CD4-positive, alpha-beta memory T cell (primary cell): Measurements from ENCODE around the gene RERE. TPM values are rescaled to one million over a fixed set of nuclear protein-coding genes. Genes with fewer than 3 reads are reported as not detected.

Experiments used
- microRNA-seq: library from miRNA; unstranded; fragments of <30 nt; microRNA quantifications from one replicate; pipeline ENCODE4 v1.2.0, GENCODE V29; 2021; ENCODE audit warnings: borderline replicate concordance, borderline number of aligned reads, borderline microRNAs expressed, mixed read lengths
- polyA plus RNA-seq, 2 donors: library from polyadenylated mRNA; unstranded; fragments of 300-500 nt; fragmentation: Illumina TruSeq; gene quantifications; one replicate each; pipeline ENCODE4 v1.2.3, GENCODE V29; 2021
- total RNA-seq, 2 experiments: library from RNA; stranded (reverse); gene quantifications; one replicate each; pipeline ENCODE4 v1.2.3, GENCODE V29; 2021

The RERE gene
- total and polyA plus RNA-seq, 4 experiments from 2014 or later = 0.38 to 117 (median 60.3) TPM

Small RNA genes lying within 50 kb of the gene (microRNA-seq; reads per million reads assigned to microRNA genes)
- gene MIR6728 = not detected

Other genes with a start within 250 kb of the RERE start
- gene ENO1, start 61.0 kb upstream of the RERE start, total RNA-seq = 100 to 1,000 TPM; 291 to 305 TPM
- gene ENO1, start 61.0 kb upstream of the RERE start, polyA plus RNA-seq = 1,000 to 10,000 TPM; 1,071 to 1,157 TPM
- not detected for gene CA6, start 128.2 kb upstream of the RERE start, total RNA-seq
- gene CA6, start 128.2 kb upstream of the RERE start, polyA plus RNA-seq = 1 to 10 TPM in 1 of 2 donors, under 1 TPM in 1; 0.35 to 2.5 TPM
- not detected for gene SLC2A7, start 208.8 kb upstream of the RERE start, total RNA-seq
- gene SLC2A7, start 208.8 kb upstream of the RERE start, polyA plus RNA-seq = not detected